ENCODE results near the gene IMMP2L. TPM values are rescaled to one million over a fixed set of nuclear protein-coding genes. Genes with fewer than 3 reads are reported as not detected.

IMMP2L gene
- total and polyA plus RNA-seq, 7 donors = 9.3 to 43.0 (median 19.2) TPM

DNA sequence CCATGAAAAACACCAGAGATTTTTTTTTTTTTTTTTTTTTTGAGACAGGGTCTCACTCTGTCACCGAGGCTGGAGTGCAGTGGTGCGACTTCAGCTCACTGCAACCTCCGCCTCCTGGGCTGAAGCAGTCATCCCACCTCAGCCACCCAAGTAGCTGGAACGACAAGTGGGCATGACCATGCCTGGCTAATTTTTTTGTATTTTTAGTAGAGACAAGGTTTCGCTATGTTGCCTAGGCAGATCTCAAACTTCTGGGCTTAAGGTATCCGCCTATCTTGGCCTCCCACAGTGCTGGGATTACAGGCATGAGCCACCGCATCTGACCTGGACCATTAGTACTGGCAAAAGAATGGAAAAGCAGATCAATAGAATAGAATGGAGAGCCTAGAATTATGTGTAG is 530.4 kb downstream of the IMMP2L start:
- H3K27me3 ChIP-seq (ENCODE audit: insufficient read depth in 3 of 3, low read length in 2 of 3) = no peaks in the 10 kb centered on the region
- 95 to 96% (median 96%) methylated on average over 7 of the region's 7 CpGs for WGBS, 3 donors
- DNase-seq = no peak
- no peak for ATAC-seq
- no peaks in the 10 kb centered on the region for H3K9me3 ChIP-seq
- TF ChIP-seq, protein P1, sequence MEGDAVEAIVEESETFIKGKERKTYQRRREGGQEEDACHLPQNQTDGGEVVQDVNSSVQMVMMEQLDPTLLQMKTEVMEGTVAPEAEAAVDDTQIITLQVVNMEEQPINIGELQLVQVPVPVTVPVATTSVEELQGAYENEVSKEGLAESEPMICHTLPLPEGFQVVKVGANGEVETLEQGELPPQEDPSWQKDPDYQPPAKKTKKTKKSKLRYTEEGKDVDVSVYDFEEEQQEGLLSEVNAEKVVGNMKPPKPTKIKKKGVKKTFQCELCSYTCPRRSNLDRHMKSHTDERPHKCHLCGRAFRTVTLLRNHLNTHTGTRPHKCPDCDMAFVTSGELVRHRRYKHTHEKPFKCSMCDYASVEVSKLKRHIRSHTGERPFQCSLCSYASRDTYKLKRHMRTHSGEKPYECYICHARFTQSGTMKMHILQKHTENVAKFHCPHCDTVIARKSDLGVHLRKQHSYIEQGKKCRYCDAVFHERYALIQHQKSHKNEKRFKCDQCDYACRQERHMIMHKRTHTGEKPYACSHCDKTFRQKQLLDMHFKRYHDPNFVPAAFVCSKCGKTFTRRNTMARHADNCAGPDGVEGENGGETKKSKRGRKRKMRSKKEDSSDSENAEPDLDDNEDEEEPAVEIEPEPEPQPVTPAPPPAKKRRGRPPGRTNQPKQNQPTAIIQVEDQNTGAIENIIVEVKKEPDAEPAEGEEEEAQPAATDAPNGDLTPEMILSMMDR (IDR thresholded peaks at IDR 0.05) = no peak
- intact Hi-C loops (cut with DNase I) = no loop called here
- no peak overlapping the region for H3K27ac ChIP-seq
- H3K36me3 ChIP-seq (ENCODE audit: insufficient read depth in 1 of 2, low read depth in 1 of 2) = no peaks in the 10 kb centered on the region
- peaks cover 11% of the 10 kb centered on the region for H3K4me1 ChIP-seq
- no peak overlapping the region for H3K4me3 ChIP-seq

DNA sequence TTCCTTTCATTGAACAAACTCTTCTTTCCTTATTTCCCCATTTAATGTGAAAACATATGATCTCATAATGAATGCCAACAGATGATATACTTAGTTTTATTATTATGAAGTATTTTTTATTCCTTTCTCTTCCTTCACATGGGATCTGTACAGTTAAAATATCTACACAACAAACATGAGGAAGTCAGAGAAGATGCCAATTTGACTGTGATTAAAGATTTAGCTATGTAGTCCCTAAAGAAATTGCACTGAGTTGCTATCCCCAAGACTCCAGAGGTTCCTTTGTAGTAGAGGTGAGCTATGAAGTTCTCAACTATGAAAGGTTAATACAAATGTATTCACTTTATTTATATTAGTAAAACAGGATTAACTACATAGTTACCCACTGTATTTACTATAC is 532.0 kb downstream of the IMMP2L start:
- Histone ChIP-seq H3K27me3 (ENCODE audit: insufficient read depth in 3 of 3, low read length in 2 of 3) (no peaks in the 10 kb centered on the region), H3K9me3 (no peaks in the 10 kb centered on the region), H3K36me3 (ENCODE audit: insufficient read depth in 1 of 2, low read depth in 1 of 2) (no peaks in the 10 kb centered on the region), H3K4me3 (no peak overlapping the region), H3K4me1 (peaks cover 11% of the 10 kb centered on the region), H3K27ac (no peak overlapping the region)
- ATAC-seq (no peak), DNase-seq (no peak)
- TF ChIP-seq, protein P1 (IDR thresholded peaks at IDR 0.05) = no peak
- intact Hi-C loops (cut with DNase I) = no loop called here

DNA sequence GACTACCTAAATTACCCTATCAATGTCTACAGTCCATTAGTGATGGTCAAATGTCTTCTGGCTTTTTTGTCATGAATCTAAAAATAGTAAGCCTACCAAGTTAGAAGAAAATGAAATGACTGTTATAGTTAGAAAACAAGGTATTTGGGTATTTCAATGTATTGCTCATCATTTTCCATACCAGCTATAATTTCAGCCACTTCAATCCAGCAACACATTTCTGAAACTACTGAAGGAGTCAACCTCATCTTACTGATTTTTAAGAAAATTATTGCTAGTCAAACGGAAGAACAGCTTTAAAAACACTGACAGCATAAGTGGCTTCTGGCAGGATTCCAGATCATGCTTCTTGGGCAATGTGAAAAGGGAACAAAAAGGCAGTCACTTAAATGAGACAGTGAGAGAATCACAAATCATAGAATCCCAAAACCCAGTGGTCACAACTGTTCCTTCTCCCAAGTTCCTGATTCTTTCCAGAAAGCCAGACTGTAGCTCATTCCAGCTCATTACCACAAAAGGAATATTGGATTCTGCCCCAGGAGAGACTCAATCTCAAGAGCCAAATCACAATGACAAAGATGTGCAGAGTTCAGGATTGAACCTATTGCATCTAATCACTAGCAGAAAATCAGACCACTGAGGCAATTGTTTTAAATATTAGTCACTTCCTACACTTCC is 532.6 kb downstream of the IMMP2L start:
- intact Hi-C loops (cut with DNase I) = no loop called here
- TF ChIP-seq, protein P1 (IDR thresholded peaks at IDR 0.05) = no peak
- Histone ChIP-seq H3K27me3 (ENCODE audit: insufficient read depth in 3 of 3, low read length in 2 of 3) (no peaks in the 10 kb centered on the region), H3K4me3 (no peak overlapping the region), H3K4me1 (peaks cover 11% of the 10 kb centered on the region), H3K9me3 (no peaks in the 10 kb centered on the region), H3K36me3 (ENCODE audit: insufficient read depth in 1 of 2, low read depth in 1 of 2) (no peaks in the 10 kb centered on the region), H3K27ac (no peak overlapping the region)
- 3 to 26% (median 17%) methylated on average over 1 of the region's 1 CpG for WGBS, 3 donors
- DNase-seq (no peak), ATAC-seq (peak in 1 of 4 donors; percentile 45)

DNA sequence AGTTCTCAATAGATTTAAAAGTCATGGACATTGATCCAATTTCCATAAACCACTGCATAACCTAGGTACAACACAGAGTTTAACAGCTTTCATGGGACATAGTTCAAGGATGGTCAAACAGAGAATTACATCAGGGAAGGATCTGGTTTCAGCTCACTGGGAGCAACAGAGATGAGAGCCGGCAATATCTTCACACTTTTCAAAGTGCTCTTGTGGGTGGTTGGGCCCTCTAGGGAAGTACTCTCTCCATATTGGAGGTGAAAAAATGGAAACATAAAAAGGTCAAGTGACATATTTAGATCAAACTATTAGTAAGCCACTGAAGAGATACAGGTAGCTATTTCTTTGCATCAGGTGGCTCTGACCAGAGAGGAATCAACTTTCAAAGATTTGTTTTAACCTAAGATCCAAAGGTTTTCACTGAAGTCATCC is 533.1 kb downstream of the IMMP2L start:
- WGBS, 3 donors = 17 to 35% (median 22%) methylated on average over 1 of the region's 1 CpG
- Histone ChIP-seq H3K4me1 (peaks cover 11% of the 10 kb centered on the region), H3K27ac (no peak overlapping the region), H3K36me3 (ENCODE audit: insufficient read depth in 1 of 2, low read depth in 1 of 2) (no peaks in the 10 kb centered on the region), H3K27me3 (ENCODE audit: insufficient read depth in 3 of 3, low read length in 2 of 3) (no peaks in the 10 kb centered on the region), H3K4me3 (no peak overlapping the region), H3K9me3 (no peaks in the 10 kb centered on the region)
- ATAC-seq (peak in 1 of 4 donors; percentile 60), DNase-seq (no peak)
- TF ChIP-seq, protein P1 (IDR thresholded peaks at IDR 0.05) = no peak
- intact Hi-C loops (cut with DNase I) = no loop called here

DNA sequence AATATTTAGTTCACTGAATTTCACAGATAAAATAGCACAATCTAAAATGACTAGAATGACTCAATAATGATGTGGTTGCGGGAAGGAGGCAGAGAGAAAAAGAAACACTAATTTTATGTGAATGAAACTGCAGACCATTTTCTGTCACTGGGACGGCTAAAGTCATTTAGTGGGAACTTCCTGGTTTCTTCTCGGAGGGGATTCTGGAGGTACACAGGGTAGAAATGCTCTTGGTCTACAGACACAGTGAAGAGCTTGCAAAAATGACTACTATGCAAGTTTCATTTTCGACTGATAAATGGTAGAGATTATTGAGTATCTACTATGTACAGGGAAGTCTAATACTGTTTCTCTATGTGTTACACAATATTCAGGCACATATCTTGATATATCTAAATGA is 534.9 kb downstream of the IMMP2L start:
- no peak overlapping the region for H3K4me3 ChIP-seq
- H3K4me1 ChIP-seq = peaks cover 11% of the 10 kb centered on the region
- H3K9me3 ChIP-seq = no peaks in the 10 kb centered on the region
- no peak for ATAC-seq
- TF ChIP-seq, protein P1 (IDR thresholded peaks at IDR 0.05) = no peak
- no peaks in the 10 kb centered on the region for H3K27me3 ChIP-seq (ENCODE audit: insufficient read depth in 3 of 3, low read length in 2 of 3)
- 89 to 93% (median 92%) methylated on average over 4 of the region's 4 CpGs for WGBS, 3 donors
- H3K27ac ChIP-seq = no peak overlapping the region
- DNase-seq = no peak
- no peaks in the 10 kb centered on the region for H3K36me3 ChIP-seq (ENCODE audit: insufficient read depth in 1 of 2, low read depth in 1 of 2)
- intact Hi-C loops (cut with DNase I) = no loop called here

Measured in psoas muscle (tissue), 8 donors.